WTC11 (cell line): ENCODE data around the gene ALG6. TPM values are rescaled to one million over a fixed set of nuclear protein-coding genes. Genes with fewer than 3 reads are reported as not detected.

Source experiments
- AR ChIP-seq: fragments of 250-450 bp; sonication (Bioruptor Pico); IDR thresholded peaks from 2 replicates; pipeline ENCODE4 v1.9.0; 2021; ENCODE audit warnings: mild to moderate bottlenecking
- ATF2 ChIP-seq: sonication (generic); formaldehyde crosslinking; IDR thresholded peaks from 2 replicates; pipeline ENCODE4 v1.8.1; 2022; ENCODE audit warnings: low read depth, missing genetic modification reagents, borderline replicate concordance
- CREB1 ChIP-seq: sonication (generic); formaldehyde crosslinking; IDR thresholded peaks from 2 replicates; pipeline ENCODE4 v1.8.0; 2023; ENCODE audit warnings: mild to moderate bottlenecking, missing genetic modification reagents
- CTCF ChIP-seq: fragments of 200-600 bp; IDR thresholded peaks from 2 replicates; pipeline ENCODE4 v1.8.0; 2022; ENCODE audit warnings: antibody characterized with exemption
- ERG ChIP-seq: fragments of 250-450 bp; sonication (Bioruptor Pico); IDR thresholded peaks from 2 replicates; pipeline ENCODE4 v1.8.0; 2021; ENCODE audit warnings: mild to moderate bottlenecking
- FOXJ3 ChIP-seq: sonication (generic); formaldehyde crosslinking; IDR thresholded peaks from 2 replicates; pipeline ENCODE4 v1.9.0; 2021; ENCODE audit warnings: missing genetic modification reagents, mild to moderate bottlenecking, borderline replicate concordance
- GTF2I ChIP-seq: fragments of 250-450 bp; sonication (Bioruptor Pico); conservative IDR thresholded peaks from 2 replicates; pipeline ENCODE4 v1.4.0; 2021; ENCODE audit warnings: mild to moderate bottlenecking
- JAZF1 ChIP-seq: fragments of 250-450 bp; sonication (Bioruptor Pico); IDR thresholded peaks from 2 replicates; pipeline ENCODE4 v1.9.0; 2021; ENCODE audit warnings: moderate library complexity, mild to moderate bottlenecking, inconsistent platforms
- JUN ChIP-seq: sonication (generic); formaldehyde crosslinking; IDR thresholded peaks from 2 replicates; pipeline ENCODE4 v1.8.0; 2023; ENCODE audit warnings: mild to moderate bottlenecking, missing genetic modification reagents
- NFATC4 ChIP-seq: fragments of 250-450 bp; sonication (Bioruptor Pico); IDR thresholded peaks from 2 replicates; pipeline ENCODE4 v1.9.0; 2021; ENCODE audit warnings: mild to moderate bottlenecking
- NFE2L1 ChIP-seq: sonication (generic); formaldehyde crosslinking; IDR thresholded peaks from 2 replicates; pipeline ENCODE4 v1.8.1; 2023; ENCODE audit warnings: missing genetic modification reagents
- NR2C2 ChIP-seq: sonication (generic); formaldehyde crosslinking; IDR thresholded peaks from 2 replicates; pipeline ENCODE4 v1.8.0; 2022; ENCODE audit warnings: mild to moderate bottlenecking, missing genetic modification reagents
- PRDM15 ChIP-seq: sonication (generic); formaldehyde crosslinking; IDR thresholded peaks from 2 replicates; pipeline ENCODE4 v1.8.0; 2022; ENCODE audit warnings: missing genetic modification reagents
- SMAD3 ChIP-seq: sonication (generic); formaldehyde crosslinking; IDR thresholded peaks from 2 replicates; pipeline ENCODE4 v1.8.0; 2022; ENCODE audit warnings: missing genetic modification reagents, mild to moderate bottlenecking, borderline replicate concordance
- SMAD4 ChIP-seq: sonication (generic); formaldehyde crosslinking; IDR thresholded peaks from 2 replicates; pipeline ENCODE4 v1.8.0; 2022; ENCODE audit warnings: mild to moderate bottlenecking, missing genetic modification reagents
- SP1 ChIP-seq: sonication (generic); formaldehyde crosslinking; conservative IDR thresholded peaks from 2 replicates; pipeline ENCODE4 v1.8.1; 2022; ENCODE audit warnings: missing genetic modification reagents
- TEAD4 ChIP-seq: sonication (generic); formaldehyde crosslinking; IDR thresholded peaks from 2 replicates; pipeline ENCODE4 v1.8.0; 2022; ENCODE audit warnings: mild to moderate bottlenecking, missing genetic modification reagents
- ZMAT4 ChIP-seq: fragments of 250-450 bp; sonication (Bioruptor Pico); IDR thresholded peaks from 2 replicates; pipeline ENCODE4 v1.9.0; 2021; ENCODE audit warnings: mild to moderate bottlenecking
- ZNF121 ChIP-seq: sonication (generic); formaldehyde crosslinking; IDR thresholded peaks from 2 replicates; pipeline ENCODE4 v1.8.0; 2023; ENCODE audit warnings: missing genetic modification reagents
- ZNF232 ChIP-seq: sonication (generic); formaldehyde crosslinking; IDR thresholded peaks from 2 replicates; pipeline ENCODE4 v1.8.0; 2022; ENCODE audit warnings: mild to moderate bottlenecking, missing genetic modification reagents
- ZNF281 ChIP-seq: sonication (generic); formaldehyde crosslinking; IDR thresholded peaks from 2 replicates; pipeline ENCODE4 v1.8.0; 2023; ENCODE audit warnings: mild to moderate bottlenecking, missing genetic modification reagents
- ZNF425 ChIP-seq: fragments of 250-450 bp; sonication (Bioruptor Pico); conservative IDR thresholded peaks from 2 replicates; pipeline ENCODE4 v1.9.0; 2021; ENCODE audit warnings: mild to moderate bottlenecking
- total RNA-seq: library from RNA; stranded (reverse); gene quantifications from 3 replicates; pipeline ENCODE4 v1.2.3, GENCODE V29; 2021

Gene ALG6
- total RNA-seq, 1 experiment from 2014 or later = 17.6 TPM

- TF ChIP-seq ATF2 (CRISPR knock-in tag) (no peak), JUN (no peak), FOXJ3 (CRISPR knock-in tag) (no peak), JAZF1 (CRISPR knock-in tag) (no peak), SMAD3 (CRISPR knock-in tag) (0 out of 2 replicates have a peak, but pooled peaks have one; percentile 17), SMAD4 (CRISPR knock-in tag) (no peak), AR (CRISPR knock-in tag) (no peak), SP1 (CRISPR knock-in tag) (peak; percentile 39; the same call in 1 of the 2 replicates), NR2C2 (CRISPR knock-in tag) (no peak), ZMAT4 (CRISPR knock-in tag) (peak; percentile 23; the same call in 1 of the 2 replicates), CTCF (no peak), GTF2I (no peak), TEAD4 (CRISPR knock-in tag) (no peak), NFATC4 (no peak), ZNF425 (CRISPR knock-in tag) (no peak), ZNF232 (CRISPR knock-in tag) (no peak), ZNF281 (peak; percentile 24; the same call in 1 of the 2 replicates), ERG (no peak), ZNF121 (CRISPR knock-in tag) (no peak), NFE2L1 (CRISPR knock-in tag) (no peak), PRDM15 (CRISPR knock-in tag) (0 out of 2 replicates have a peak, but pooled peaks have one; percentile 3), CREB1 (CRISPR knock-in tag) (no peak)
Observed at GRCh38 chr1:63322114-63322943, 45.1 kb upstream of the ALG6 start, which contains the start of gene FOXD3 (continued).
